Parathyroid adenoma (tissue), 2 donors: ENCODE measurements around the gene NSD1.
"Not testable (repeated sequence)": the region's sequence is repeated elsewhere in the genome, so short reads cannot be mapped to it uniquely, and the experiment has no call there.

Source experiments
- H2AFZ ChIP-seq: fragments of 300-600 bp; sonication (generic); one replicate; pipeline ENCODE4 v1.7.0; 2017; ENCODE audit warnings: antibody characterized with exemption, mild to moderate bottlenecking
- H3K27ac ChIP-seq: fragments of 300-600 bp; sonication (generic); one replicate; pipeline ENCODE4 v1.7.0; 2017
- H3K27me3 ChIP-seq: fragments of 300-600 bp; sonication (generic); one replicate; pipeline ENCODE4 v1.7.0; 2017; ENCODE audit warnings: low read length; ENCODE audit not compliant: control insufficient read depth, insufficient read depth
- H3K36me3 ChIP-seq: fragments of 300-600 bp; sonication (generic); one replicate; pipeline ENCODE4 v1.7.0; 2017; ENCODE audit warnings: low read length; ENCODE audit not compliant: control insufficient read depth, insufficient read depth
- H3K4me1 ChIP-seq: fragments of 300-600 bp; sonication (generic); one replicate; pipeline ENCODE4 v1.7.0; 2017; ENCODE audit warnings: control low read depth
- H3K4me2 ChIP-seq: fragments of 300-600 bp; sonication (generic); one replicate; pipeline ENCODE4 v1.7.0; 2017; ENCODE audit warnings: low read length
- H3K4me3 ChIP-seq: fragments of 300-600 bp; sonication (generic); one replicate; pipeline ENCODE4 v1.7.0; 2017; ENCODE audit warnings: low read depth, low read length
- H3K79me2 ChIP-seq: fragments of 300-600 bp; sonication (generic); one replicate; pipeline ENCODE4 v1.7.0; 2017; ENCODE audit warnings: control low read depth
- H3K9ac ChIP-seq: fragments of 300-600 bp; sonication (generic); one replicate; pipeline ENCODE4 v1.7.0; 2017; ENCODE audit warnings: mild to moderate bottlenecking
- H3K9me3 ChIP-seq: fragments of 300-600 bp; sonication (generic); one replicate; pipeline ENCODE4 v1.7.0; 2017; ENCODE audit warnings: low read length; ENCODE audit not compliant: control insufficient read depth
- TF ChIP-seq, protein P1 (sequence below): fragments of 300-600 bp; sonication (generic); IDR thresholded peaks from one replicate; pipeline ENCODE4 v1.7.0; 2017; ENCODE audit warnings: antibody characterized with exemption, mild to moderate bottlenecking
- donor health status: primary hyperparathyroidism.

NSD1 gene

DNA sequence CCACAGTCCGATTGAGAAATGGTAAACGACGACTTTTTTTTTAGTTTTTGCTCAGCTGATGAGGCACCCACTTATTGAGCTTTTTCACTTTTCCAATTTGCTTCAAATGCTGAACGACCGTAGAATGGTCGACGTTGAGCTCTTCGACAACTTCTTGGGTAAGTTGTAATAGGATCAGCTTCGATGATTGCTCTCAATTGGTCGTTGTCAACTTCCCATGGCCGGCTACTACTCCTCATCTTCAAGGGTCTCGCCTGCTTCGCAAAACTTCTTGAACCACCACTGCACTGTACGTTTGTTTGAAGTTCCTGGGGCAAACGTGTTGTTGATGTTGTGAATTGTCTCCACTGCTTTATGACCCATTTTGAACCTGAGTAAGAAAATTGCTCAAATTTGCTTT is 35.7 kb downstream of the NSD1 start:
- Histone ChIP-seq H3K9me3 (no peaks in the 10 kb centered on the region), H3K36me3 (no peaks in the 10 kb centered on the region), H2AFZ (no peak overlapping the region), H3K27ac (no peak overlapping the region), H3K4me3 (no peak overlapping the region), H3K9ac (no peak overlapping the region), H3K79me2 (peaks cover 64% of the 10 kb centered on the region), H3K4me1 (no peaks in the 10 kb centered on the region), H3K27me3 (no peaks in the 10 kb centered on the region), H3K4me2 (no peak overlapping the region)
- TF ChIP-seq, protein P1, sequence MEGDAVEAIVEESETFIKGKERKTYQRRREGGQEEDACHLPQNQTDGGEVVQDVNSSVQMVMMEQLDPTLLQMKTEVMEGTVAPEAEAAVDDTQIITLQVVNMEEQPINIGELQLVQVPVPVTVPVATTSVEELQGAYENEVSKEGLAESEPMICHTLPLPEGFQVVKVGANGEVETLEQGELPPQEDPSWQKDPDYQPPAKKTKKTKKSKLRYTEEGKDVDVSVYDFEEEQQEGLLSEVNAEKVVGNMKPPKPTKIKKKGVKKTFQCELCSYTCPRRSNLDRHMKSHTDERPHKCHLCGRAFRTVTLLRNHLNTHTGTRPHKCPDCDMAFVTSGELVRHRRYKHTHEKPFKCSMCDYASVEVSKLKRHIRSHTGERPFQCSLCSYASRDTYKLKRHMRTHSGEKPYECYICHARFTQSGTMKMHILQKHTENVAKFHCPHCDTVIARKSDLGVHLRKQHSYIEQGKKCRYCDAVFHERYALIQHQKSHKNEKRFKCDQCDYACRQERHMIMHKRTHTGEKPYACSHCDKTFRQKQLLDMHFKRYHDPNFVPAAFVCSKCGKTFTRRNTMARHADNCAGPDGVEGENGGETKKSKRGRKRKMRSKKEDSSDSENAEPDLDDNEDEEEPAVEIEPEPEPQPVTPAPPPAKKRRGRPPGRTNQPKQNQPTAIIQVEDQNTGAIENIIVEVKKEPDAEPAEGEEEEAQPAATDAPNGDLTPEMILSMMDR, result no peak

DNA sequence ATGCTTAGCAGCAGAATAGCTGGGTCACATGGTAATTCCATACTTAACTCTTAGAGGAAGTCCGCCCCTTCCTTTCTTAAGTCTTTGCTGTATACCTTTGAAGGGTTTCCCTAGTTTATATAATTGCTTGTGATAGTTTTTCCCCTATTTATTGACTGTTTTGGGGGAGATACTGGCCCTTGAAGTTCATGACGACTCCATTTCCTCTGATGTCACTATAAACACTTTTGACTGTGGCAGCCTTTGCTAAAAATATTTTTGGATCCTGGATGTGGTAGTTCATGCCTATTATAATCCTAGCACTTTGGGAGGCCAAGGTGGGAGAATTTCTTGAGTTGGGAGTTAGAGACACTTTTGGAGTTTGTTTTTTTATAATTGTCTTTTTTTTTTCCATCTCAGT is 38.4 kb downstream of the NSD1 start:
- Histone ChIP-seq H3K27me3 (no peaks in the 10 kb centered on the region), H3K79me2 (peaks cover 65% of the 10 kb centered on the region), H3K36me3 (no peaks in the 10 kb centered on the region), H3K4me2 (no peak overlapping the region), H3K9ac (no peak overlapping the region), H3K4me1 (no peaks in the 10 kb centered on the region), H3K9me3 (no peaks in the 10 kb centered on the region), H2AFZ (no peak overlapping the region), H3K4me3 (no peak overlapping the region), H3K27ac (no peak overlapping the region)
- TF ChIP-seq, protein P1, result no peak

DNA sequence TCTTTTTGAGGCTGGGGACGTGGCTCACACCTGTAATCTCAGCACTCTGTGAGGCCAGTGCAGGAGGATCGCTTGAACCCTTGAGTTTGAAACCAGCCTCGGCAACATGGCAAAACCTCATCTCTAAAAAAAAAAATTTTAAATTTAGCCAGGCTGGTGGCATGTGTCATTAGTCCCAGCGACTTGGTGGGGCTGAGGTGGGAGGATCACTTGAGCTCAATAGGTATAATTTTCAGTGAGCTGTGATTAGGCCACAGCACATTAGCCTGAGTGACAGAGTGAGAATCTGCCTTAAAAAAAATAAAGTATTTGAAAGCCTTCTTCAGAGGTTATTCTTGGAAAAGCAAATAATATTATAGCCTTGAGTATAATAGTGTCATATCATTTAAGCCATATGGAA is 41.8 kb downstream of the NSD1 start:
- Histone ChIP-seq H3K9me3 (no peaks in the 10 kb centered on the region), H3K79me2 (peaks cover 59% of the 10 kb centered on the region), H3K4me3 (no peak overlapping the region), H3K36me3 (no peaks in the 10 kb centered on the region), H3K4me1 (no peaks in the 10 kb centered on the region), H3K9ac (no peak overlapping the region), H3K27me3 (no peaks in the 10 kb centered on the region), H2AFZ (no peak overlapping the region), H3K27ac (no peak overlapping the region), H3K4me2 (no peak overlapping the region)
- TF ChIP-seq, protein P1, result no peak

DNA sequence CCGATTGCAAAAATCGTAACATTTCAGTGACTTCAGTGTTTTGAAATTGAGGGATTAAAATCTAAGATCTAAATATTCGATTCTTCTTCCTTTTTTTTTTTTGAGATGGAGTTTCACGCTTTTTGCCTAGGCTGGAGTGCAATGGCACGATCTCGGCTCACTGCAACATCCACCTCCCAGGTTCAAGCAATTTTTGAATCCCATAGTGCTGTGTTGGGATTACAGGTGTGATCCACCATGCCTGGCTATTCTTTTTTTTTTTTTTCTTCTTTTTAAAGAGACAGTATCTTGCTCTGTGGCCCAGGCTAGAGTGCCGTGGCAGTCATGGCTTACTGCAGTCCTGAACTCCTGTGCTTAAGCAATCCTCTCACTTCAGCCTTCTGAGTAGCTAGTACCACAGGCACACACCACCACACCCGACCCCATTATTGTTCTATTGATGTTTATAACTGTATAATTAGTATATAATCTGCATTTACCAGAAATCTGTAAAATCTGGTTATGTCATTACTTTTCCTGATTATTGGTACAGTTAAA is 42.7 kb downstream of the NSD1 start:
- Histone ChIP-seq H3K79me2 (peaks cover 62% of the 10 kb centered on the region), H3K9ac (no peak overlapping the region), H3K4me1 (no peaks in the 10 kb centered on the region), H2AFZ (no peak overlapping the region), H3K36me3 (no peaks in the 10 kb centered on the region), H3K9me3 (no peaks in the 10 kb centered on the region), H3K27ac (no peak overlapping the region), H3K27me3 (no peaks in the 10 kb centered on the region), H3K4me3 (no peak overlapping the region), H3K4me2 (no peak overlapping the region)
- TF ChIP-seq, protein P1, result no peak

DNA sequence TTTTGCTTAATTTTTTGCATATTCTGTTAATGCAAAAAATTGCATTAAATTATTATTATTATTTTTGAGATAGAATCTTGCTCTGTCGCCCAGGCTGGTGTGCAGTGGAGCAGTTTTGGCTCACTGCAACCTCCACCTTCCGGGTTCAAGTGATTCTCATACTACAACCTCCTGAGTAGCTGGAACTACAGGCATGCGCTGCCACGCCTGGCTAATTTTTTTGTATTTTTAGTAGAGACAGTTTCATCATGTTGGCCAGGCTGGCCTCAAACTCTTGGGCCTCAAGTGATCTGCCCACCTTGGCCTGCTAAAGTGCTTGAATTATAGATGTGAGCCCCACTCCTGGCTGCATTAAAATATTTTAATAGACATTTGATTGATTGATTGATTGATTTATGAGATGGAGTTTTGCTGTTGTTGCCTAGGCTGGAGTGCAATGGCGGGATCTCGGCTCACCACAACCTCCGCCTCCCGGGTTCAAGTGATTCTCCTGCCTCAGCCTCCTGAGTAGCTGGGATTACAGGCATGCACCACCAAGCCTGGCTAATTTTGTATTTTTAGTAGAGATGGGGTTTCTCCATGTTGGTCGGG is 44.4 kb downstream of the NSD1 start:
- H3K79me2 ChIP-seq, result peaks cover 61% of the 10 kb centered on the region
- H3K36me3 ChIP-seq, H3K4me3 ChIP-seq, H3K27ac ChIP-seq, H3K4me2 ChIP-seq, H3K9me3 ChIP-seq, H3K27me3 ChIP-seq, H3K9ac ChIP-seq, H2AFZ ChIP-seq, H3K4me1 ChIP-seq: not testable (repeated sequence)
